GM18526 (cell line): ENCODE data around the gene DYNLL2.

ENCODE experiments used
- POLR2A ChIP-seq: IDR thresholded peaks from 3 replicates; pipeline ENCODE4 v1.6.1; 2011; ENCODE audit not compliant: insufficient read length; ENCODE audit errors: extremely low read depth

The DYNLL2 gene

DNA sequence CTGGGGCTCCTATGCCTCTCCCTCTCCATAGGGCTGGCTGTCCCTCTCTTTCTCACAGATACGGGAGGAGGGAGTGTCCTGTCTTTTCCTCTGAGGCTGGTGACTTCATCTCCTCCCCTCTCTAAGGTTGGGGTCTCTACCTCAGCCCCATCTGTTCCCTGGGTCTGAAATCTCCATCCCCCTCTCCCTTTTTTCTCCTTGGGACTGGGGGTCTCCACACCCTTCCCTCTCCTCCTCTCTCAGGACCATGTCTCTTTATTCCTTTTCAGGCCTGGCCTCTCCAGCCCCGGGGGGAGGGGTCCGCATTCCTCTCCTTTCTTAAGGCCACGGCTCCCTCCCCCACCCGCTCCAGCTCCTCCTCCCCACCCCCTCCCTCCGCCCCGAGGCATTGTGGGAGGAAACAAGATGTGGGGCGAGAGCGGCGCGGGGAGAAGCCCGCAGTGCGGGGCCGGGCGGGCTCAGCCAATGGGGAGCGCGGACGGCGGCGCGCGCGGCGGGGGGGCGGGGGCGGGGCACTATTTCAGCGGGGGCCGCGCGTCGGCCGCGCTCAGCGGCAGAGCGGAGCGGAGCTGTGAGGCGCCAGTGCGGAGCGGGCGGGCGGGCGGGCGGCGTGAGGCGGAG, at the start of gene DYNLL2:
Gene DYNLL2 (plus strand): TSS at position 550 of the 621 bp plus-strand sequence. CDS start 3,672 bp downstream, outside the sequence.
- TF ChIP-seq POLR2A = peak; percentile 77

- no peak for TF ChIP-seq POLR2A
Observed at GRCh38 chr17:58039975-58040374, 43.2 kb upstream of the DYNLL2 start.

- no peak for TF ChIP-seq POLR2A
Observed at GRCh38 chr17:58040386-58040785, 42.8 kb upstream of the DYNLL2 start.

- TF ChIP-seq POLR2A = no peak
Observed at GRCh38 chr17:58041161-58041560, 42.1 kb upstream of the DYNLL2 start.

- TF ChIP-seq POLR2A = no peak
Observed at GRCh38 chr17:58043221-58044181, 39.7 kb upstream of the DYNLL2 start.

GRCh38 chr17:58046239-58047094, 36.8 kb upstream of the DYNLL2 start:
- TF ChIP-seq POLR2A = no peak

DNA sequence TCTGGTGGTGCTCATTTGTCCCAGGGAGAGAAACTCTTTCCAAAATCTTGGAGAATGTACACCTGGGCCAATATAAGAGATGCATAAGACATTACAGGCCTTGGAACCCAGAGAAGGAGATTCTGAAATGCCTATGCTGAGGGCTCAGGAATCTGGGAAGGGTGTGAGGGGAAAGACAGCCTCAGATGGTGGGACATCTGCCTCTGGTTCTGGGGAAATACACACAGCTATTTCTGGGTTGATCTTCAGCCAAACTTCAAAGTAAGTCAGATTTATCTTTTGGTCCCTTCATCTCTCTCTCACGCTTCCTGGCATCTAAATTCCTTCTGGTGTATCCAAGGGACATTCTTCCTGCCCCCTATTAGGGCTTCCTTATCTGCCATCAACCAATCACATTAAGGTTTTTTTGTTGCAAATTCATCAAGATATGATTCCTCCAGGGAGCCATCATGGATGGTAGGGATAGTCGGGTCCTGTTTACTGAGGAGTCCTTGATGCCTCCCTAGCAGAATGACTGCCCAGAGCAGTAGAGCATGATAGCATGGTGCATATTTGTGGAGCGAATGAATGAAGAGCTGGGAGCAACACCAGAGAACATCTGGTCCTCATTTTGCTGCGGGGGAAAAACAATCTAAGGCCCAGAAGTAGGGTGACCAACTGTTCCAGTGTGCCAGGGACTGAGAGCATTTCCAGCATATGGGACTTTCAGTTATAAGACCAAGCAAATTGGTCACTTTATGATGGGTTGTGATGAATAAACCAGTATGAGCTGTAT, 35.7 kb upstream of the DYNLL2 start:
- TF ChIP-seq POLR2A = no peak

DNA sequence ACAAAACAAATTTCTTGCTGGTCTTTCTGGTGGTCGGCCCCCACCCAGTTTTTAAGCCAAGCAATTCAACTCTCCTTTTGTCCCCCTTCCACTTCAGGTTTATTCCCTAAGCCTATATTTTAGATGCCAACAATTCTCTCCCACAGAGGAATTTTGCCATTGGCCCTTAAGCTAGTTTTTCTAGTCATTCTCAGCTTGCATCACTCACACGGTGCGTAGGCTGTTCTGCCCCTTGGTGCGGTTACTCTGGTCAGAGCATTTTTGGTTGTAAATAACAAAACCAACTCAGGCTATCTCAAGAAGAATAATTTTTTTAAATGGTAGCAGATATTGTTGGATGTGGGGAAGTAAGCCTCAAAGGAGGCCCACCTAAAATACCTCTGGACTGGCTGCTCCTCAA, 33.7 kb upstream of the DYNLL2 start:
- no peak for TF ChIP-seq POLR2A

DNA sequence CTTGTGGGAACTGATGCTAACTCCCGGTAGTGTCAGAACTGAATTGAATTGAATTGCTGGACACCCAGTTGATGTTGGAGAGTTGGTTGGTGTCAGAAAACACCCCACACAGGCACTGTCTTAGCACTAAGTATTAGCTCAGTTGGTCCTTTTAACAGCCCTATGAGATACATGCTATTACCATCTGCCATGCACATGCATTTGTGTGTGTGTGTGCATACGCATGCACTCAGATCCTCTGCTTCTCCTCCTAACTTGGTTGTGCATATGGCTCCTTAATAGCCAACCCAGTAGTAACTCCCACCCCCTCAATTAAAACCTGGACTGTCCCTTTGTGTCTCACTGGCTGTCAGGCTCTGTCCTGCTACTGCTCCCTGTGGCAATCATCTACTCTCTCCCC, 32.3 kb upstream of the DYNLL2 start:
- TF ChIP-seq POLR2A = no peak

GRCh38 chr17:58051468-58051867, 31.8 kb upstream of the DYNLL2 start:
- TF ChIP-seq POLR2A = no peak

GRCh38 chr17:58052407-58052806, 30.8 kb upstream of the DYNLL2 start:
- no peak for TF ChIP-seq POLR2A

- TF ChIP-seq POLR2A = no peak
Observed at GRCh38 chr17:58052945-58053715, 30.1 kb upstream of the DYNLL2 start.

- TF ChIP-seq POLR2A = no peak
Observed at GRCh38 chr17:58054641-58055040, 28.6 kb upstream of the DYNLL2 start.

GRCh38 chr17:58056476-58056875, 26.7 kb upstream of the DYNLL2 start:
- no peak for TF ChIP-seq POLR2A
